Endothelial cell of umbilical vein (primary cell): Measurements from ENCODE around the gene MAEA.

ENCODE experiments used
- POLR2A ChIP-seq: IDR thresholded peaks from 2 replicates; pipeline ENCODE4 v1.6.1; 2012; ENCODE audit warnings: low read depth, mild to moderate bottlenecking, control low read depth, low read length
- TF ChIP-seq, protein P1 (sequence below), 2 donors: IDR thresholded peaks; 1 replicate in 1 of 2; 2 replicates in 1 of 2; pipeline ENCODE4 v1.5.1; 2011; ENCODE audit warnings: low read length in 2 of 2, mild to moderate bottlenecking in 2 of 2, moderate library complexity in 2 of 2, control low read depth in 1 of 2, inconsistent platforms in 1 of 2, low read depth in 1 of 2; ENCODE audit not compliant: insufficient read depth in 1 of 2; ENCODE audit errors: extremely low read depth in 1 of 2

DNA sequence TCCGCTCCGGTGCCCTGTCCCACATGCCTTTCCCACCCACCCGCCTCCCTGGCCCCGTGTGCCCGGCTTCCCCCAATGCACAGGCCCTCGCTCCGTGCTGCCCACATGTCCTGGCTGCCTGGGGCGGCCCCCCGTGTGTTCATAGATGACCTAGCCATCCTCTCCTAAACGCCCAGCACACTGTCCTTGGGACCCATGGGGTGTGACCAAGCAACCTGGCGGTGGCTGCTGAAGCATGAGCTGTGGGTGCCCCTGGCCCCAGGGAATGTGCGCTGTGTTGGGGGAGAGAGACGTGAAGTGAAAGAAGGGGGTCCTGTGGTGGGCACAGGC, 28.3 kb downstream of the MAEA start:
- TF ChIP-seq, protein P1, sequence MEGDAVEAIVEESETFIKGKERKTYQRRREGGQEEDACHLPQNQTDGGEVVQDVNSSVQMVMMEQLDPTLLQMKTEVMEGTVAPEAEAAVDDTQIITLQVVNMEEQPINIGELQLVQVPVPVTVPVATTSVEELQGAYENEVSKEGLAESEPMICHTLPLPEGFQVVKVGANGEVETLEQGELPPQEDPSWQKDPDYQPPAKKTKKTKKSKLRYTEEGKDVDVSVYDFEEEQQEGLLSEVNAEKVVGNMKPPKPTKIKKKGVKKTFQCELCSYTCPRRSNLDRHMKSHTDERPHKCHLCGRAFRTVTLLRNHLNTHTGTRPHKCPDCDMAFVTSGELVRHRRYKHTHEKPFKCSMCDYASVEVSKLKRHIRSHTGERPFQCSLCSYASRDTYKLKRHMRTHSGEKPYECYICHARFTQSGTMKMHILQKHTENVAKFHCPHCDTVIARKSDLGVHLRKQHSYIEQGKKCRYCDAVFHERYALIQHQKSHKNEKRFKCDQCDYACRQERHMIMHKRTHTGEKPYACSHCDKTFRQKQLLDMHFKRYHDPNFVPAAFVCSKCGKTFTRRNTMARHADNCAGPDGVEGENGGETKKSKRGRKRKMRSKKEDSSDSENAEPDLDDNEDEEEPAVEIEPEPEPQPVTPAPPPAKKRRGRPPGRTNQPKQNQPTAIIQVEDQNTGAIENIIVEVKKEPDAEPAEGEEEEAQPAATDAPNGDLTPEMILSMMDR (IDR thresholded peaks at IDR 0.05; ENCODE audit: extremely low read depth in 1 of 2, insufficient read depth in 1 of 2, low read depth in 1 of 2, low read length in 2 of 2), result no peak
- no peak for TF ChIP-seq POLR2A
